ENCODE data around the gene TBC1D10B. TPM values are rescaled to one million over a fixed set of nuclear protein-coding genes. Genes with fewer than 3 reads are reported as not detected.

The TBC1D10B gene
- total and polyA plus RNA-seq, 9 of the 15 experiments (the other 6 are each of a cell fraction or from before 2014, with no cell fraction given), result 2.2 to 55.4 (median 17.5) TPM

GRCh38 chr16:30409125-30410060 lies 39.1 kb upstream of the TBC1D10B start:
- peak; percentile 67 for FAIRE-seq
- Histone ChIP-seq H3K79me2 (ENCODE audit: control insufficient read depth, insufficient read depth, low read length) (peaks cover 34% of the 10 kb centered on the region), H3K4me1 (replicated peaks in 1 of 2; ENCODE audit: control insufficient read depth in 2 of 2, insufficient read depth in 2 of 2, low read length in 2 of 2) (peaks cover 15 to 28% of the 10 kb centered on the region in 2 experiments; a peak in 4 of 5 replicates), H3K4me3 (no peak overlapping the region), H3K9me3 (replicated peaks; ENCODE audit: control insufficient read depth, insufficient read depth, low read depth, low read length) (no peaks in the 10 kb centered on the region), H2AFZ (ENCODE audit: low read depth, low read length) (no peak overlapping the region), H3K4me2 (ENCODE audit: insufficient read depth, low read length) (no peak overlapping the region), H3K9me1 (ENCODE audit: control insufficient read depth, insufficient read depth, low read length) (no peaks in the 10 kb centered on the region), H4K20me1 (replicated peaks; ENCODE audit: control insufficient read depth, insufficient read depth, low read length) (no peaks in the 10 kb centered on the region), H3K9ac (ENCODE audit: insufficient read depth in 1 of 2, low read depth in 2 of 2, low read length in 2 of 2) (peak overlapping the region in 1 of 2 experiments; percentile 74; a peak in 1 of 4 replicates), H3K27ac (ENCODE audit: extremely low read depth, low read depth, low read length) (no peak overlapping the region), H3K27me3 (ENCODE audit: control insufficient read depth in 2 of 2, insufficient read depth in 2 of 2, low read length in 2 of 2) (no peaks in the 10 kb centered on the region), H3K36me3 (ENCODE audit: control insufficient read depth, insufficient read depth, low read length) (peaks cover 49% of the 10 kb centered on the region)
- ATAC-seq, result peak; percentile 83
- intact Hi-C loops (cut with micrococcal nuclease) (loop anchor here (5.0 kb wide), 2 partner anchors 37 to 52 kb away; partner anchors contain the start of genes CD2BP2, MYL11 and TBC1D10B), in situ Hi-C loops (cut with MboI) (loop anchor here (10.0 kb wide), 1 partner anchor 215 kb away; the partner anchor contains the start of genes BOLA2B, SLX1A and SULT1A3)
- no TSS peak for BruUV-seq (replicated peaks)
- DNase-seq (ENCODE audit: extremely low read depth in 1 of 4, low spot score in 3 of 4), result peak; percentile 77 to 93 (median 88)
- ChIA-PET POLR2A (interaction anchor here (0.7 to 1.1 kb wide), 5 partner anchors 10 to 301 kb away, joined by 3 to 5 read pairs (median 3); partner anchors contain the start of gene FBRS), CTCF (ENCODE audit: low intra/inter-chr PET ratio) (interaction anchor here (0.6 kb wide), 1 partner anchor 89 kb away, joined by 3 read pairs; no protein-coding TSS in a partner anchor)
- 41% methylated on average over 15 of the region's 15 CpGs for WGBS (ENCODE audit: insufficient coverage, low coverage, missing lambda C conversion rate)
- 0 out of 2 replicates have a peak, but pooled peaks have one; percentile 54 for TF ChIP-seq ZNF511 (CRISPR knock-in tag; IDR thresholded peaks at IDR 0.05)
- no peak for TF ChIP-seq ZNF830 (CRISPR knock-in tag; IDR thresholded peaks at IDR 0.05)
- peak in 1 of 2 experiments; percentile 72; a peak in 1 of 4 replicates for TF ChIP-seq TEAD1 (CRISPR knock-in tag; IDR thresholded peaks at IDR 0.05)
- TF ChIP-seq RBM25 (IDR thresholded peaks at IDR 0.05; ENCODE audit: low read depth, low read length, severe bottlenecking), result no peak
- TF ChIP-seq JUND (IDR thresholded peaks at IDR 0.05; ENCODE audit: borderline replicate concordance, low read depth, low read length), result peak; percentile 59
- no peak; the same call in 2 of the 3 replicates for TF ChIP-seq JUND (tag; IDR thresholded peaks at IDR 0.05; ENCODE audit: borderline replicate concordance, low read depth, low read length)
- peak; percentile 76; the same call in 1 of the 2 replicates for TF ChIP-seq FOXK1 (CRISPR knock-in tag; IDR thresholded peaks at IDR 0.05; ENCODE audit: borderline replicate concordance)
- TF ChIP-seq UBTF (IDR thresholded peaks at IDR 0.05; ENCODE audit: borderline replicate concordance in 1 of 2, low read depth in 2 of 2, low read length in 2 of 2), result peak in 1 of 2 experiments; percentile 57; a peak in 1 of 4 replicates
- TF ChIP-seq ZNF644 (tag; IDR thresholded peaks at IDR 0.05; ENCODE audit: low read depth), result no peak
- no peak for TF ChIP-seq ZNF395 (CRISPR knock-in tag; IDR thresholded peaks at IDR 0.05)
- TF ChIP-seq STAT5B (CRISPR knock-in tag; IDR thresholded peaks at IDR 0.05), result no peak
- no peak for TF ChIP-seq ILF3 (IDR thresholded peaks at IDR 0.05; ENCODE audit: borderline replicate concordance)
- no peak for TF ChIP-seq NFATC3 (IDR thresholded peaks at IDR 0.05)

Data from K562 (cell line).